ENCODE data around the gene CORO2A.
"Not testable (repeated sequence)": the region's sequence is repeated elsewhere in the genome, so short reads cannot be mapped to it uniquely, and the experiment has no call there.

CORO2A gene

GRCh38 chr9:98086461-98086860 lies 106.0 kb downstream of the CORO2A start:
- in situ Hi-C loops (cut with MboI; ENCODE audit: low sequenced_read_pairs): no loop called here

GRCh38 chr9:98085944-98086343 lies 106.5 kb downstream of the CORO2A start:
- in situ Hi-C loops (cut with MboI; ENCODE audit: low sequenced_read_pairs): no loop called here

GRCh38 chr9:98085058-98085457 lies 107.4 kb downstream of the CORO2A start:
- in situ Hi-C loops (cut with MboI; ENCODE audit: low sequenced_read_pairs): no loop called here

- in situ Hi-C loops (cut with MboI; ENCODE audit: low sequenced_read_pairs): no loop called here
Observed at GRCh38 chr9:98084396-98084795, 108.0 kb downstream of the CORO2A start.

DNA sequence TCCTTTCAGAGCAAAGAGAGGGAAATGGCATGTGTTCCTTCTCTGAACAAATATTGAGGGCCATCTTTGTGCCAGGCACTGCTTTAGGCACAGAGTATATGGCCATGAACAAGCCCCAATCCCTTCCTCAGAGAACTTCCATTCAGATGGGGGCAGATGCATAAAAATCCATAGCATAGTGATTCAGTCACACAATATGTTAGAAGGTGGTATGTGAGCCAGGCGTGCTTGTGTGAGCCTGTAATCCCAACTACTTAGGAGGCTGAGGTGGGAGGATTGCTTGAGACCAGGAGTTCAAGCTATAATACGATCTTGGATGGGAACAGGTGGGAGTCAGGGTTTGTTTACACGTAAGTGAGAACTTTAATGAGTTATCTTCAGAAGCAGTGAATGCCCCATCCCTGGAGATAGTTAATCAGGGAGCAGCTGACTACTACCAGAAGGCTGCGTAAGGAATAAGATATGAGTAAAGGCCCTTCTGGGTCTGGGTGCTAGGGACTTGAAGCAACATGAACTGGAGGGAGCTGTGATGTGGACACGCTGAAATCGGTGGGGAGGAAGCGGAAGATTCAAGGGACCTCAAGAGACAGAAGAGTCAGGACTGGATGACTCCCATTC lies 108.8 kb downstream of the CORO2A start:
- in situ Hi-C loops (cut with MboI; ENCODE audit: low sequenced_read_pairs): no loop called here

- in situ Hi-C loops (cut with MboI; ENCODE audit: low sequenced_read_pairs): no loop called here
Observed at GRCh38 chr9:98083061-98083501, 109.4 kb downstream of the CORO2A start.

DNA sequence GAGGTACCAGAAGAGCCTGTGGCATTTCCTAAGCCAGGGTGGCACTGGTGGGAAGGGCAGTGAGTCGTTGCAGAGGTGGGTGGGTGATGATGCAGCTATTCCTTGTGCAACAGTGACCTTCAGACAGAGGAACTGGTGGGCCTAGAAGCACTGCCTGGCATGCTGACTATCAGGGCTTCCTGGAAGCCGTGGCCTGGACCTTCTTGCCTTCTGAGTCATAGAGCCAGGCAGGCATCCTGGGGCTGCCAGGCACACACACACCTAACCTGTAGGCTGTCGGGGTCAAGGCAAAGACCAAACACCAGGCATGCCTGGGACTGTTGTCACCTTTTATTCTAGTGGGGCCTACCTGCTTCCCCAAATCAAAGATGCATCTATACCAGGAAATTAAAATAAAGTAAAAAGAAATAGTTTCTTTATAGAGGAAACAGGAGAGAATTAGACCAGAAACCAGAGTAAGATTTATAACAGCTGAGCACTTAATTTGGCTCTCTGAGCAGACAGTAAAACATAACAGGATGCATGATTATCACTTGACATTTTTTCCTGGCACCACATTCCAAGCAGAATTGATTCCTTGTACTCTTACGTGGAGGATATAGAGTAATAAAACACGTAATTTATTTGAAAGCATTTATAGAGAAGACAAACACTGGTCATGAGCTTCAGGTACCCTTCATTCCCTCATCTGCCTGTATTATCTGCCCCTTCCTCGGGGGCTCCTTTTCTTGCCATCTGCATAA lies 110.8 kb downstream of the CORO2A start:
- in situ Hi-C loops (cut with MboI; ENCODE audit: low sequenced_read_pairs): no loop called here

DNA sequence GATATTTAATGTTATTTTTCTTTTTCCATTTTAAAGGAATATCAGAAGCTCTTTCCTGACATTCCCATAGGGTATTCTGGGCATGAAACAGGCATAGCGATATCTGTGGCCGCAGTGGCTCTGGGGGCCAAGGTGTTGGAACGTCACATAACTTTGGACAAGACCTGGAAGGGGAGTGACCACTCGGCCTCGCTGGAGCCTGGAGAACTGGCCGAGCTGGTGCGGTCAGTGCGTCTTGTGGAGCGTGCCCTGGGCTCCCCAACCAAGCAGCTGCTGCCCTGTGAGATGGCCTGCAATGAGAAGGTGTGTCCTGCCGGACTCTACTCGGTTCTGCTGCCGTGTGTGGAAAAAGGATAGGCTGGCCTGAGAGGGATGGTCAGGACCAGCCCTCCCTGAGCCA lies 111.7 kb downstream of the CORO2A start:
- in situ Hi-C loops (cut with MboI; ENCODE audit: low sequenced_read_pairs): no loop called here

DNA sequence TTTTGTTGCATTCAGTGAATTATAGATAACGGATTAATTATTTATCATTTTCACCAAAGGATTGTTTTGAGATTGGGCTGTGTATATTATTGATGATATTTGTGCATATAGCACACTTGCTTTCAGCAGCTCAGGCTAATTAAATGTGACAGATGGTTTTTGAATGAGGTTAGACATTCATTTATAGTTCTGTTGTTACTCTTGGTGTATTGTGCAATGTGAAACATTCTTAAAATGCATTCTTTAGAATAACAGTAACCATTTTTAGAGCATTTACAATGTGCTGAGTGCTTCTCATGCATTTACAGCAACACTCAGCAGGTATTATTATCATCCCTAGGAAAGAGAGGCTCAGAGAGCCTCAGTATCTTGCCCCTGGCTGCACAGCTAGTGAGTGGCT lies 112.1 kb downstream of the CORO2A start:
- in situ Hi-C loops (cut with MboI; ENCODE audit: low sequenced_read_pairs): no loop called here

- in situ Hi-C loops (cut with MboI; ENCODE audit: low sequenced_read_pairs): no loop called here
Observed at GRCh38 chr9:98078895-98079294, 113.5 kb downstream of the CORO2A start.

DNA sequence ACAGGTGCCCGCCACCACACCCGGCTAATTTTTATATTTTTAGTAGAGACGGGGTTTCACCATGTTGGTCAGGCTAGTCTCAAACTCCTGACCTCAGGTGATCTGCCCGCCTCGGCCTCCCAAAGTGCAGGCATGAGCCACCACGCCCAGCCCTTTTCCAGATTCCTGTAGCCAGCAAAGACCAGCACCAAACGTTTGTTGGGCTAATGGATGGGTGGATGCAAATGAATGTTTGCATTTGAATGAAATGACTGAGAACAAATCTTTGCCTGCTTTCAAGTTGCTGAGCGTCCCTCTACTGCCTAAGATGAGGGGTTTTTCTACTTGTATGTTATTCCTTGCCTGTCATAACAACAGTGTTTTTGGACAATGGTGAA lies 115.9 kb downstream of the CORO2A start:
- in situ Hi-C loops (cut with MboI; ENCODE audit: low sequenced_read_pairs): not testable (repeated sequence)

DNA sequence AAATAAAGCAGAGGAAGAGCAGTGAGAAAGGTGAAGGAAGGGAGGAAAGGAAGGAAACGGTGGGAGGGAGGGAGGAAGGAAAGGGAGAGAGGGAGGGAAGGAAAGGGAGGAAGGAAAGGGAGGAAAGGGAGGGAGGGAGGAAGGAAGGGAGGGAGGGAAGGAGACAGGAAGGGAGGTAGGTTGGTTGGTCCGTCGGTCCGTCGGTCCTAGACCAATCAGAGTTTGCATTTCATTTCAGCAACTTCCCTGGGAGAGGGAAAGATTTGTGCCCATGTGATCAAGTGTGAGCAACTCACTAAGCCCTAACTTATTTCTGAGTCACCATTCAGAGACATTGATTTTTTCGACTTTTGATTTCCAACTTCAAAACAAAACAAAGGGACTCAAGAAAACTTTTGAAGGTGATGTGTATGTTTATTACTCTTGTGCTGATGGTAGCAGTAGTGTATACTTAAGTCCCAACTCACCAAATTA lies 117.1 kb downstream of the CORO2A start:
- in situ Hi-C loops (cut with MboI; ENCODE audit: low sequenced_read_pairs): no loop called here

GRCh38 chr9:98074115-98074990 lies 118.1 kb downstream of the CORO2A start:
- in situ Hi-C loops (cut with MboI; ENCODE audit: low sequenced_read_pairs): no loop called here

- in situ Hi-C loops (cut with MboI; ENCODE audit: low sequenced_read_pairs): no loop called here
Observed at GRCh38 chr9:98071737-98072136, 120.7 kb downstream of the CORO2A start.
